GM12878 (cell line): ENCODE results near the gene LYPD6.

Experiments used
- CHD1 ChIP-seq: IDR thresholded peaks from 2 replicates; pipeline ENCODE4 v1.6.1; 2012; ENCODE audit warnings: low read depth, low read length, improper control_type of control experiment
- EGR1 ChIP-seq, 2 experiments: IDR thresholded peaks; 1 replicate in 1 of 2; 2 replicates in 1 of 2; pipeline ENCODE4 v1.6.1; 2011 to 2012; ENCODE audit warnings: low read depth in 2 of 2, low read length in 2 of 2, borderline replicate concordance in 1 of 2, mild to moderate bottlenecking in 1 of 2, moderate library complexity in 1 of 2
- EZH2 ChIP-seq: IDR thresholded peaks from 2 replicates; pipeline ENCODE4 v1.6.1; 2012; ENCODE audit warnings: low read depth, mild to moderate bottlenecking, control low read depth, inconsistent platforms, low read length, borderline replicate concordance; ENCODE audit not compliant: control insufficient read depth
- POLR2A ChIP-seq: IDR thresholded peaks from 2 replicates; pipeline ENCODE4 v1.6.1; 2011; ENCODE audit warnings: low read depth, mild to moderate bottlenecking, low read length
- POU2F2 ChIP-seq: IDR thresholded peaks from 3 replicates; pipeline ENCODE4 v1.6.1; 2011; ENCODE audit warnings: low read depth, mild to moderate bottlenecking, low read length, borderline replicate concordance
- RAD21 ChIP-seq: IDR thresholded peaks from 2 replicates; pipeline ENCODE4 v1.6.1; 2011; ENCODE audit warnings: mild to moderate bottlenecking, low read depth, low read length, moderate library complexity; ENCODE audit not compliant: insufficient read depth
- RCOR1 ChIP-seq: conservative IDR thresholded peaks from 2 replicates; pipeline ENCODE4 v1.6.1; 2012; ENCODE audit warnings: low read depth, low read length, improper control_type of control experiment
- SREBF2 ChIP-seq: IDR thresholded peaks from 2 replicates; pipeline ENCODE4 v1.6.1; 2012; ENCODE audit warnings: mild to moderate bottlenecking, low read length
- USF1 ChIP-seq: IDR thresholded peaks from 2 replicates; pipeline ENCODE4 v1.6.1; 2011; ENCODE audit warnings: borderline replicate concordance, low read depth, mild to moderate bottlenecking, moderate library complexity, mixed read lengths, low read length; ENCODE audit not compliant: insufficient read depth; ENCODE audit errors: extremely low read length
- YBX1 ChIP-seq: fragments of 450-650 bp; IDR thresholded peaks from 2 replicates; pipeline ENCODE4 v1.6.1; 2016; ENCODE audit warnings: antibody characterized with exemption
- YY1 ChIP-seq: IDR thresholded peaks from 2 replicates; pipeline ENCODE4 v1.6.1; 2011; ENCODE audit warnings: low read depth, mild to moderate bottlenecking, low read length
- ZNF274 ChIP-seq: IDR thresholded peaks from one replicate; pipeline ENCODE4 v1.8.0; 2011; ENCODE audit not compliant: insufficient read length, insufficient read depth
- TF ChIP-seq, protein P1 (sequence below), 3 experiments: IDR thresholded peaks in 2 of 3; conservative IDR thresholded peaks in 1 of 3; 2 replicates each; pipeline ENCODE4 v1.5.1; 2011; ENCODE audit warnings: low read depth in 3 of 3, low read length in 3 of 3, mild to moderate bottlenecking in 3 of 3, control low read depth in 2 of 3, moderate library complexity in 2 of 3, inconsistent platforms in 1 of 3, mixed read lengths in 1 of 3; ENCODE audit not compliant: control insufficient read depth in 2 of 3, insufficient read depth in 1 of 3; ENCODE audit errors: extremely low read depth in 1 of 3
- TF ChIP-seq, protein P2 (sequence below): IDR thresholded peaks from 2 replicates; pipeline ENCODE4 v1.6.1; 2012; ENCODE audit warnings: mild to moderate bottlenecking, low read depth, low read length

GRCh38 chr2:149513461-149513860, 183.1 kb downstream of the LYPD6 start:
- no peak for TF ChIP-seq POU2F2
- TF ChIP-seq CHD1 = no peak
- no peak for TF ChIP-seq EGR1 (IDR thresholded peaks at IDR 0.05; ENCODE audit: borderline replicate concordance in 1 of 2, low read depth in 2 of 2, low read length in 2 of 2)
- no peak for TF ChIP-seq YY1
- no peak for TF ChIP-seq POLR2A
- TF ChIP-seq YBX1 = no peak
- TF ChIP-seq, protein P1, sequence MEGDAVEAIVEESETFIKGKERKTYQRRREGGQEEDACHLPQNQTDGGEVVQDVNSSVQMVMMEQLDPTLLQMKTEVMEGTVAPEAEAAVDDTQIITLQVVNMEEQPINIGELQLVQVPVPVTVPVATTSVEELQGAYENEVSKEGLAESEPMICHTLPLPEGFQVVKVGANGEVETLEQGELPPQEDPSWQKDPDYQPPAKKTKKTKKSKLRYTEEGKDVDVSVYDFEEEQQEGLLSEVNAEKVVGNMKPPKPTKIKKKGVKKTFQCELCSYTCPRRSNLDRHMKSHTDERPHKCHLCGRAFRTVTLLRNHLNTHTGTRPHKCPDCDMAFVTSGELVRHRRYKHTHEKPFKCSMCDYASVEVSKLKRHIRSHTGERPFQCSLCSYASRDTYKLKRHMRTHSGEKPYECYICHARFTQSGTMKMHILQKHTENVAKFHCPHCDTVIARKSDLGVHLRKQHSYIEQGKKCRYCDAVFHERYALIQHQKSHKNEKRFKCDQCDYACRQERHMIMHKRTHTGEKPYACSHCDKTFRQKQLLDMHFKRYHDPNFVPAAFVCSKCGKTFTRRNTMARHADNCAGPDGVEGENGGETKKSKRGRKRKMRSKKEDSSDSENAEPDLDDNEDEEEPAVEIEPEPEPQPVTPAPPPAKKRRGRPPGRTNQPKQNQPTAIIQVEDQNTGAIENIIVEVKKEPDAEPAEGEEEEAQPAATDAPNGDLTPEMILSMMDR (IDR thresholded peaks at IDR 0.05 in 2 of 3, conservative IDR thresholded peaks at IDR 0.05 in 1 of 3; ENCODE audit: control insufficient read depth in 2 of 3, extremely low read depth in 1 of 3, insufficient read depth in 1 of 3, low read depth in 3 of 3, low read length in 3 of 3) = no peak
- no peak for TF ChIP-seq SREBF2
- TF ChIP-seq, protein P2, sequence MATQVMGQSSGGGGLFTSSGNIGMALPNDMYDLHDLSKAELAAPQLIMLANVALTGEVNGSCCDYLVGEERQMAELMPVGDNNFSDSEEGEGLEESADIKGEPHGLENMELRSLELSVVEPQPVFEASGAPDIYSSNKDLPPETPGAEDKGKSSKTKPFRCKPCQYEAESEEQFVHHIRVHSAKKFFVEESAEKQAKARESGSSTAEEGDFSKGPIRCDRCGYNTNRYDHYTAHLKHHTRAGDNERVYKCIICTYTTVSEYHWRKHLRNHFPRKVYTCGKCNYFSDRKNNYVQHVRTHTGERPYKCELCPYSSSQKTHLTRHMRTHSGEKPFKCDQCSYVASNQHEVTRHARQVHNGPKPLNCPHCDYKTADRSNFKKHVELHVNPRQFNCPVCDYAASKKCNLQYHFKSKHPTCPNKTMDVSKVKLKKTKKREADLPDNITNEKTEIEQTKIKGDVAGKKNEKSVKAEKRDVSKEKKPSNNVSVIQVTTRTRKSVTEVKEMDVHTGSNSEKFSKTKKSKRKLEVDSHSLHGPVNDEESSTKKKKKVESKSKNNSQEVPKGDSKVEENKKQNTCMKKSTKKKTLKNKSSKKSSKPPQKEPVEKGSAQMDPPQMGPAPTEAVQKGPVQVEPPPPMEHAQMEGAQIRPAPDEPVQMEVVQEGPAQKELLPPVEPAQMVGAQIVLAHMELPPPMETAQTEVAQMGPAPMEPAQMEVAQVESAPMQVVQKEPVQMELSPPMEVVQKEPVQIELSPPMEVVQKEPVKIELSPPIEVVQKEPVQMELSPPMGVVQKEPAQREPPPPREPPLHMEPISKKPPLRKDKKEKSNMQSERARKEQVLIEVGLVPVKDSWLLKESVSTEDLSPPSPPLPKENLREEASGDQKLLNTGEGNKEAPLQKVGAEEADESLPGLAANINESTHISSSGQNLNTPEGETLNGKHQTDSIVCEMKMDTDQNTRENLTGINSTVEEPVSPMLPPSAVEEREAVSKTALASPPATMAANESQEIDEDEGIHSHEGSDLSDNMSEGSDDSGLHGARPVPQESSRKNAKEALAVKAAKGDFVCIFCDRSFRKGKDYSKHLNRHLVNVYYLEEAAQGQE = no peak
- no peak for TF ChIP-seq EZH2
- TF ChIP-seq RAD21 = no peak
- no peak for TF ChIP-seq ZNF274
- TF ChIP-seq RCOR1 = no peak
- no peak for TF ChIP-seq USF1
